Measurements from ENCODE around the gene MCL1.

DNA sequence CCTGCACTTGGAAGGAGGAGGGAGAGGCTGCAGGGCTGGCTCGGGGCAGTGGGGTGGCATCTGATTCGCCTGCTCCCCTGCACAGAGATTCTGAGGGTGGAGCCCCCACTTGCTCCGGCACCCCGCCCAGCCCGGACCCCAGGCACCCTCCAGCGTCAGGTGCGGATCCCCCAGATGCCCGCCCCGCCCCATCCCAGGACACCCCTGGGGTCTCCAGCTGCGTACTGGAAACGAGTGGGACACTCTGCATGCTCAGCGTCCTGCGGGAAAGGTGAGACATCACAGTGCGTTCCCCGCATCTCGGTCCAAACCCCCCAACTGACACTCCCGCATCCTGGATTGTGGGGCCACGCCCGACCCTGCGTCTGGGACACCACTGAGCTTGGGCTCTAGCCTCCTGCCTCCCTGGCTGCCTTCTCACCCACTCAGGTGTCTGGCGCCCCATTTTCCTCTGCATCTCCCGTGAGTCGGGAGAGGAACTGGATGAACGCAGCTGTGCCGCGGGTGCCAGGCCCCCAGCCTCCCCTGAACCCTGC lies 22.3 kb downstream of the MCL1 start:
- TF ChIP-seq, protein P1, sequence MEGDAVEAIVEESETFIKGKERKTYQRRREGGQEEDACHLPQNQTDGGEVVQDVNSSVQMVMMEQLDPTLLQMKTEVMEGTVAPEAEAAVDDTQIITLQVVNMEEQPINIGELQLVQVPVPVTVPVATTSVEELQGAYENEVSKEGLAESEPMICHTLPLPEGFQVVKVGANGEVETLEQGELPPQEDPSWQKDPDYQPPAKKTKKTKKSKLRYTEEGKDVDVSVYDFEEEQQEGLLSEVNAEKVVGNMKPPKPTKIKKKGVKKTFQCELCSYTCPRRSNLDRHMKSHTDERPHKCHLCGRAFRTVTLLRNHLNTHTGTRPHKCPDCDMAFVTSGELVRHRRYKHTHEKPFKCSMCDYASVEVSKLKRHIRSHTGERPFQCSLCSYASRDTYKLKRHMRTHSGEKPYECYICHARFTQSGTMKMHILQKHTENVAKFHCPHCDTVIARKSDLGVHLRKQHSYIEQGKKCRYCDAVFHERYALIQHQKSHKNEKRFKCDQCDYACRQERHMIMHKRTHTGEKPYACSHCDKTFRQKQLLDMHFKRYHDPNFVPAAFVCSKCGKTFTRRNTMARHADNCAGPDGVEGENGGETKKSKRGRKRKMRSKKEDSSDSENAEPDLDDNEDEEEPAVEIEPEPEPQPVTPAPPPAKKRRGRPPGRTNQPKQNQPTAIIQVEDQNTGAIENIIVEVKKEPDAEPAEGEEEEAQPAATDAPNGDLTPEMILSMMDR (IDR thresholded peaks at IDR 0.05) = no peak
- TF ChIP-seq POLR2A (IDR thresholded peaks at IDR 0.05) = no peak
- TF ChIP-seq EP300 (IDR thresholded peaks at IDR 0.05) = no peak
